PC-3 (cell line): ENCODE results near the gene ZMPSTE24. TPM values are rescaled to one million over a fixed set of nuclear protein-coding genes. Genes with fewer than 3 reads are reported as not detected.

Source experiments
- ATAC-seq: fragments of 200-7000 bp; cut with Tn5 transposase; 2 replicates; pipeline ENCODE4 v1.9.1; 2020; ENCODE audit warnings: mild to moderate bottlenecking, moderate library complexity
- BruUV-seq: library from RNA; stranded (reverse); fragments of 400-500 nt; replicated peaks from 2 replicates; lab custom pipeline; 2021; lab: Mats Ljungman, UMichigan
- CTCF ChIA-PET: fragments of 300-600 bp; sonication (Branson Sonifier 250); formaldehyde crosslinking; loops from one replicate; lab custom pipeline; 2022; ENCODE audit warnings: antibody characterized with exemption; lab: Charles Lee
- POLR2A ChIA-PET: fragments of 300-600 bp; sonication (Branson Sonifier 250); formaldehyde crosslinking; loops from one replicate; lab custom pipeline; 2022; ENCODE audit warnings: antibody characterized with exemption; ENCODE audit not compliant: unreplicated experiment; lab: Charles Lee
- DNase-seq: peaks from one replicate; pipeline ENCODE4 v3.0.0-alpha.2; 2015
- H2AFZ ChIP-seq: fragments of 300-600 bp; sonication (generic); 2 replicates; pipeline ENCODE4 v1.6.0; 2016; ENCODE audit warnings: antibody characterized with exemption, low read length
- H3F3A ChIP-seq: fragments of 300-600 bp; sonication (generic); one replicate; pipeline ENCODE4 v1.6.0; 2017; ENCODE audit warnings: antibody characterized with exemption, low read length, control low read depth, mild to moderate bottlenecking; ENCODE audit not compliant: unreplicated experiment
- H3K27ac ChIP-seq: fragments of 300-600 bp; sonication (generic); 2 replicates; pipeline ENCODE4 v1.5.1; 2016; ENCODE audit warnings: mild to moderate bottlenecking, low read length
- H3K27me3 ChIP-seq: fragments of 300-600 bp; sonication (generic); 2 replicates; pipeline ENCODE4 v1.6.1; 2016; ENCODE audit warnings: low read length, mixed read lengths
- H3K36me3 ChIP-seq: fragments of 300-600 bp; sonication (generic); 2 replicates; pipeline ENCODE4 v1.6.1; 2016; ENCODE audit warnings: low read depth, mixed run types, low read length, mixed read lengths
- H3K4me1 ChIP-seq: fragments of 300-600 bp; sonication (generic); 2 replicates; pipeline ENCODE4 v1.5.1; 2016; ENCODE audit warnings: low read length; ENCODE audit not compliant: insufficient read depth
- H3K4me2 ChIP-seq: fragments of 300-600 bp; sonication (generic); 2 replicates; pipeline ENCODE4 v1.6.0; 2016; ENCODE audit warnings: low read length
- H3K4me3 ChIP-seq: fragments of 300-600 bp; sonication (generic); 2 replicates; pipeline ENCODE4 v1.5.1; 2016; ENCODE audit warnings: mild to moderate bottlenecking, low read length, mixed read lengths
- H3K79me2 ChIP-seq: fragments of 300-600 bp; sonication (generic); 2 replicates; pipeline ENCODE4 v1.6.1; 2017; ENCODE audit warnings: low read length, mixed read lengths
- H3K9ac ChIP-seq: fragments of 300-600 bp; sonication (generic); 2 replicates; pipeline ENCODE4 v1.6.0; 2016; ENCODE audit warnings: mild to moderate bottlenecking, low read length
- H3K9me2 ChIP-seq: fragments of 300-600 bp; sonication (generic); replicated peaks from 2 replicates; pipeline ENCODE4 v1.6.1; 2016; ENCODE audit warnings: mixed run types, low read length, mixed read lengths
- H3K9me3 ChIP-seq: fragments of 300-600 bp; sonication (generic); 2 replicates; pipeline ENCODE4 v1.6.1; 2016; ENCODE audit warnings: low read length, mixed read lengths
- H4K20me1 ChIP-seq: fragments of 300-600 bp; sonication (generic); 2 replicates; pipeline ENCODE4 v1.6.1; 2016; ENCODE audit warnings: low read length, mixed read lengths
- CTCF ChIP-seq: fragments of 300-600 bp; sonication (generic); conservative IDR thresholded peaks from 2 replicates; pipeline ENCODE4 v1.5.1; 2017; ENCODE audit warnings: antibody characterized with exemption, low read depth, mild to moderate bottlenecking, low read length
- EZH2 ChIP-seq: fragments of 300-600 bp; sonication (generic); IDR thresholded peaks from one replicate; pipeline ENCODE4 v1.6.1; 2017; ENCODE audit warnings: antibody characterized with exemption, mild to moderate bottlenecking, low read length; ENCODE audit not compliant: unreplicated experiment
- EZH2phosphoT487 ChIP-seq: fragments of 300-600 bp; sonication (generic); IDR thresholded peaks from 2 replicates; pipeline ENCODE4 v1.6.1; 2018; ENCODE audit warnings: mild to moderate bottlenecking, antibody characterized with exemption, low read length, borderline replicate concordance
- intact Hi-C: fragments of 100-400 bp; cut with micrococcal nuclease; formaldehyde crosslinking; loops from 2 replicates; pipeline ENCODE4 v1.9.0; 2023
- total RNA-seq: library from RNA; depleted of rRNA; stranded (reverse); fragments of >200 nt; gene quantifications from 2 replicates; pipeline ENCODE4 v1.2.3, GENCODE V29; 2014

Gene ZMPSTE24
- total RNA-seq, 1 experiment from 2014 or later: 76.1 TPM

- CTCF ChIA-PET: no interaction called here
- intact Hi-C loops: loop anchor here (10.0 kb wide), 2 partner anchors 83 to 193 kb away; partner anchors contain the start of gene RLF
- no peak for ATAC-seq
Measured at GRCh38 chr1:40247655-40248054, 10.4 kb upstream of the ZMPSTE24 start, which contains the start of gene TMCO2. TMCO2 (plus strand) TSS chr1:40247937; CDS start chr1:40247994, 57 bp downstream.

GRCh38 chr1:40248412-40248811, 9.6 kb upstream of the ZMPSTE24 start:
- H3K4me3 ChIP-seq: no peak overlapping the region
- H3K9ac ChIP-seq: no peak overlapping the region
- H3K9me2 ChIP-seq: no peaks in the 10 kb centered on the region
- intact Hi-C loops: loop anchor here (10.0 kb wide), 2 partner anchors 84 to 194 kb away; partner anchors contain the start of gene RLF
- CTCF ChIA-PET: no interaction called here
- H3K27me3 ChIP-seq: no peaks in the 10 kb centered on the region
- peaks cover 20% of the 10 kb centered on the region for H3K4me1 ChIP-seq
- no peak overlapping the region for H3K27ac ChIP-seq
- no peak overlapping the region for H2AFZ ChIP-seq
- ATAC-seq (no peak), DNase-seq (no peak)
- H3K36me3 ChIP-seq: no peaks in the 10 kb centered on the region
- BruUV-seq: no TSS peak
- H3K9me3 ChIP-seq: no peaks in the 10 kb centered on the region
- TF ChIP-seq CTCF (no peak), EZH2 (no peak)
- H3K79me2 ChIP-seq: no peaks in the 10 kb centered on the region
- no peaks in the 10 kb centered on the region for H4K20me1 ChIP-seq
- peaks cover 4% of the 10 kb centered on the region for H3F3A ChIP-seq
- POLR2A ChIA-PET: no interaction called here
- H3K4me2 ChIP-seq: no peak overlapping the region

More at GRCh38 chr1:40247655-40248054, 10.4 kb upstream of the ZMPSTE24 start, which contains the start of gene TMCO2:
- H3K9ac ChIP-seq: no peak within 1 kb of the TSS
- no peaks in the 10 kb centered on the region for H3K9me3 ChIP-seq
- no peak within 1 kb of the TSS for H2AFZ ChIP-seq
- peaks cover 25% of the 10 kb centered on the region for H3K4me1 ChIP-seq
- H3K79me2 ChIP-seq: no peaks in the 10 kb centered on the region
- BruUV-seq: no TSS peak
- H3K27ac ChIP-seq: no peak within 1 kb of the TSS
- H3F3A ChIP-seq: peaks cover 4% of the 10 kb centered on the region
- no peak for DNase-seq
- H3K9me2 ChIP-seq: no peaks in the 10 kb centered on the region
- no peaks in the 10 kb centered on the region for H3K36me3 ChIP-seq
- no peak within 1 kb of the TSS for H3K4me3 ChIP-seq
- POLR2A ChIA-PET: no interaction called here
- H3K4me2 ChIP-seq: no peak within 1 kb of the TSS
- no peak for TF ChIP-seq EZH2phosphoT487
- no peak for TF ChIP-seq EZH2
- no peak for TF ChIP-seq CTCF
- H4K20me1 ChIP-seq: no peaks in the 10 kb centered on the region
- no peaks in the 10 kb centered on the region for H3K27me3 ChIP-seq

- TF ChIP-seq CTCF: no peak
- no peak for TF ChIP-seq EZH2
- TF ChIP-seq EZH2phosphoT487: no peak
- H2AFZ ChIP-seq: no peak overlapping the region
- DNase-seq: no peak
- H3K4me1 ChIP-seq: peaks cover 9% of the 10 kb centered on the region
- no peaks in the 10 kb centered on the region for H3K9me3 ChIP-seq
- ATAC-seq: no peak
- H4K20me1 ChIP-seq: no peaks in the 10 kb centered on the region
- H3K9ac ChIP-seq: no peak overlapping the region
- no peaks in the 10 kb centered on the region for H3F3A ChIP-seq
- H3K9me2 ChIP-seq: no peaks in the 10 kb centered on the region
- no peak overlapping the region for H3K27ac ChIP-seq
- H3K4me3 ChIP-seq: no peak overlapping the region
- H3K27me3 ChIP-seq: no peaks in the 10 kb centered on the region
- no TSS peak for BruUV-seq
- H3K4me2 ChIP-seq: no peak overlapping the region
- ChIA-PET CTCF (no interaction called here), POLR2A (interaction anchor here (0.6 kb wide), 1 partner anchor 144 kb away, joined by 6 read pairs; no protein-coding TSS in a partner anchor)
- H3K79me2 ChIP-seq: peaks cover 16% of the 10 kb centered on the region
- no peaks in the 10 kb centered on the region for H3K36me3 ChIP-seq
- intact Hi-C loops: no loop called here
Measured at GRCh38 chr1:40251456-40251855, 6.6 kb upstream of the ZMPSTE24 start.
